DOHH2 (cell line): ENCODE data around the gene RNF146.
"Not testable (repeated sequence)": the region's sequence is repeated elsewhere in the genome, so short reads cannot be mapped to it uniquely, and the experiment has no call there.

Experiments used
- H3F3A ChIP-seq: fragments of 200-600 bp; sonication (generic), shearing (Covaris generic); 2 replicates; pipeline ENCODE4 v1.6.0; 2016; ENCODE audit warnings: antibody characterized with exemption, mild to moderate bottlenecking; ENCODE audit not compliant: control insufficient read depth, insufficient read depth
- H3K27ac ChIP-seq: fragments of 200-600 bp; sonication (generic); 2 replicates; pipeline ENCODE4 v1.5.1; 2014; ENCODE audit warnings: low read depth, mild to moderate bottlenecking, low read length, moderate library complexity
- H3K27me3 ChIP-seq: fragments of 200-600 bp; sonication (generic); 2 replicates; pipeline ENCODE4 v1.6.1; 2014; ENCODE audit warnings: mild to moderate bottlenecking, low read length, mixed read lengths; ENCODE audit not compliant: control insufficient read depth
- H3K36me3 ChIP-seq: fragments of 200-600 bp; sonication (generic); 2 replicates; pipeline ENCODE4 v1.6.1; 2014; ENCODE audit warnings: mild to moderate bottlenecking, low read length, moderate library complexity, mixed read lengths; ENCODE audit not compliant: control insufficient read depth
- H3K4me1 ChIP-seq: fragments of 200-600 bp; sonication (generic); 2 replicates; pipeline ENCODE4 v1.6.1; 2014; ENCODE audit warnings: mild to moderate bottlenecking, low read length, mixed read lengths; ENCODE audit not compliant: control insufficient read depth
- H3K4me2 ChIP-seq: fragments of 200-600 bp; sonication (generic); 2 replicates; pipeline ENCODE4 v1.6.0; 2014; ENCODE audit warnings: mild to moderate bottlenecking, low read length, moderate library complexity
- H3K4me3 ChIP-seq: fragments of 200-600 bp; sonication (generic); 2 replicates; pipeline ENCODE4 v1.5.1; 2014; ENCODE audit warnings: mild to moderate bottlenecking, low read length, mixed read lengths
- H3K79me2 ChIP-seq: fragments of 200-600 bp; sonication (generic); 2 replicates; pipeline ENCODE4 v1.6.1; 2014; ENCODE audit warnings: mild to moderate bottlenecking, low read length, mixed read lengths; ENCODE audit not compliant: control insufficient read depth
- H3K9me2 ChIP-seq: fragments of 200-600 bp; sonication (generic); replicated peaks from 2 replicates; pipeline ENCODE4 v1.6.1; 2014; ENCODE audit warnings: mild to moderate bottlenecking, low read length, mixed read lengths; ENCODE audit not compliant: control insufficient read depth
- H3K9me3 ChIP-seq: fragments of 200-600 bp; sonication (generic); 2 replicates; pipeline ENCODE4 v1.6.1; 2014; ENCODE audit warnings: antibody characterized with exemption, low read length, mixed read lengths; ENCODE audit not compliant: control insufficient read depth, insufficient read depth
- H4K20me1 ChIP-seq: fragments of 200-600 bp; sonication (generic); 2 replicates; pipeline ENCODE4 v1.6.0; 2014; ENCODE audit warnings: low read depth, mild to moderate bottlenecking, antibody characterized with exemption, low read length, moderate library complexity; ENCODE audit not compliant: control insufficient read depth, insufficient read depth
- EZH2phosphoT487 ChIP-seq: fragments of 200-600 bp; sonication (generic); IDR thresholded peaks from 2 replicates; pipeline ENCODE4 v1.6.1; 2017; ENCODE audit warnings: borderline replicate concordance, mild to moderate bottlenecking, antibody characterized with exemption, low read length, moderate library complexity, mixed read lengths
- TF ChIP-seq, protein P1 (sequence below): fragments of 200-600 bp; sonication (generic); IDR thresholded peaks from one replicate; pipeline ENCODE4 v1.5.1; 2014; ENCODE audit warnings: antibody characterized with exemption, mild to moderate bottlenecking, low read depth, low read length; ENCODE audit not compliant: poor library complexity, severe bottlenecking

The RNF146 gene

DNA sequence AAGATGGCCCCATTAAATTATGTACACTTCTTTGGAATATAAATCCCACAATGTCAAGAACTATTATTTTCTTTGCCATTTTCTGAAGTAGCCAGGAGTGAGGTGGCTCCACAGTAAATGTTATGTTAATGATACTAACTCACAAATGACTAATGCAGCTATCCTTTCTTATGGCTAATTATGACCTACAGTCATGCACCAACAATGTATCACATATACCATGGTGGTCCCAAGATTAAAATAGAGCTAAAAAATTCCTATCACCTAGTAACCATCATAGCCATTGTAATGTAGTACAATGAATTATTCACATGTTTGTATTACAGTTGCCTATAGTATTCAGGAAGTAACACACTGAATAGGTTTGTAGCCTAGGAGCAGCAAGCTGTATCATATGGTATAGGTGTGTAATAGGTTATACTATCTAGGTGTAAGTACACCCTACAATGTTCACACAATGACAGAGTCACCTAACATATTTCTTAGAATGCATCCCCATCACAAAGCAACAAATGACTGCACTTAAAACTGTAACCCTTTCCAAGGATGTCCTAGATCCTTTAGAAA is 61.5 kb downstream of the RNF146 start:
- Histone ChIP-seq H3K9me2 (no peaks in the 10 kb centered on the region), H3K9me3 (no peaks in the 10 kb centered on the region), H4K20me1 (no peaks in the 10 kb centered on the region), H3K27me3 (no peaks in the 10 kb centered on the region), H3K79me2 (peaks cover 10% of the 10 kb centered on the region), H3K4me3 (no peak overlapping the region), H3K27ac (no peak overlapping the region), H3K36me3 (peaks cover 42% of the 10 kb centered on the region), H3K4me2 (no peak overlapping the region), H3K4me1 (peaks cover 2% of the 10 kb centered on the region; the same call in 1 of the 2 replicates), H3F3A (no peaks in the 10 kb centered on the region)
- no peak for TF ChIP-seq EZH2phosphoT487
- TF ChIP-seq, protein P1, sequence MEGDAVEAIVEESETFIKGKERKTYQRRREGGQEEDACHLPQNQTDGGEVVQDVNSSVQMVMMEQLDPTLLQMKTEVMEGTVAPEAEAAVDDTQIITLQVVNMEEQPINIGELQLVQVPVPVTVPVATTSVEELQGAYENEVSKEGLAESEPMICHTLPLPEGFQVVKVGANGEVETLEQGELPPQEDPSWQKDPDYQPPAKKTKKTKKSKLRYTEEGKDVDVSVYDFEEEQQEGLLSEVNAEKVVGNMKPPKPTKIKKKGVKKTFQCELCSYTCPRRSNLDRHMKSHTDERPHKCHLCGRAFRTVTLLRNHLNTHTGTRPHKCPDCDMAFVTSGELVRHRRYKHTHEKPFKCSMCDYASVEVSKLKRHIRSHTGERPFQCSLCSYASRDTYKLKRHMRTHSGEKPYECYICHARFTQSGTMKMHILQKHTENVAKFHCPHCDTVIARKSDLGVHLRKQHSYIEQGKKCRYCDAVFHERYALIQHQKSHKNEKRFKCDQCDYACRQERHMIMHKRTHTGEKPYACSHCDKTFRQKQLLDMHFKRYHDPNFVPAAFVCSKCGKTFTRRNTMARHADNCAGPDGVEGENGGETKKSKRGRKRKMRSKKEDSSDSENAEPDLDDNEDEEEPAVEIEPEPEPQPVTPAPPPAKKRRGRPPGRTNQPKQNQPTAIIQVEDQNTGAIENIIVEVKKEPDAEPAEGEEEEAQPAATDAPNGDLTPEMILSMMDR: no peak

GRCh38 chr6:127331256-127331655 is 64.6 kb downstream of the RNF146 start:
- Histone ChIP-seq H3K36me3 (peaks cover 35% of the 10 kb centered on the region), H3K4me1 (peaks cover 27% of the 10 kb centered on the region), H3K79me2 (peaks cover 39% of the 10 kb centered on the region)
- H3K9me2 ChIP-seq, H3K4me3 ChIP-seq, H3K4me2 ChIP-seq, H3K27ac ChIP-seq, H3K27me3 ChIP-seq, H4K20me1 ChIP-seq, H3K9me3 ChIP-seq, H3F3A ChIP-seq: not testable (repeated sequence)

- TF ChIP-seq, protein P1: no peak
- TF ChIP-seq EZH2phosphoT487: no peak
- Histone ChIP-seq H3K4me1 (peaks cover 27% of the 10 kb centered on the region), H3K4me3 (no peak overlapping the region), H3K27me3 (no peaks in the 10 kb centered on the region), H3F3A (no peaks in the 10 kb centered on the region), H3K4me2 (no peak overlapping the region), H3K27ac (no peak overlapping the region), H3K9me2 (no peaks in the 10 kb centered on the region), H3K9me3 (no peaks in the 10 kb centered on the region), H4K20me1 (peaks cover 4% of the 10 kb centered on the region), H3K36me3 (peaks cover 25% of the 10 kb centered on the region), H3K79me2 (peaks cover 51% of the 10 kb centered on the region)
Measured at GRCh38 chr6:127332383-127332961, 65.8 kb downstream of the RNF146 start.
